Loucy (cell line): ENCODE data around the gene TP53AIP1.
A peak's percentile ranks its signal among the peaks of the same experiment; 100 is the strongest.

Experiments
- H2AFZ ChIP-seq: fragments of 200-600 bp; sonication (generic); 2 replicates; pipeline ENCODE4 v1.6.0; 2016; ENCODE audit warnings: antibody characterized with exemption, mild to moderate bottlenecking, low read length, moderate library complexity
- H3F3A ChIP-seq: fragments of 200-600 bp; 2 replicates; pipeline ENCODE4 v1.6.0; 2016; ENCODE audit warnings: antibody characterized with exemption, low read depth, mild to moderate bottlenecking
- H3K27me3 ChIP-seq: fragments of 200-600 bp; sonication (generic); 2 replicates; pipeline ENCODE4 v1.6.1; 2014; ENCODE audit warnings: low read length, mild to moderate bottlenecking; ENCODE audit not compliant: insufficient read depth, poor library complexity, severe bottlenecking
- H3K36me3 ChIP-seq: fragments of 200-600 bp; sonication (generic); 2 replicates; pipeline ENCODE4 v1.6.1; 2016; ENCODE audit warnings: low read length; ENCODE audit not compliant: insufficient read depth
- H3K4me1 ChIP-seq: fragments of 200-600 bp; sonication (generic); 2 replicates; pipeline ENCODE4 v1.5.1; 2014; ENCODE audit warnings: low read length, mild to moderate bottlenecking; ENCODE audit not compliant: insufficient read depth, poor library complexity, severe bottlenecking
- H3K4me2 ChIP-seq: fragments of 200-600 bp; sonication (generic); 2 replicates; pipeline ENCODE4 v1.6.0; 2014; ENCODE audit warnings: antibody characterized with exemption, low read length, low read depth, mild to moderate bottlenecking; ENCODE audit not compliant: poor library complexity, severe bottlenecking
- H3K4me3 ChIP-seq: fragments of 200-600 bp; sonication (generic); 2 replicates; pipeline ENCODE4 v1.5.1; 2014; ENCODE audit warnings: low read length, mild to moderate bottlenecking, mixed read lengths; ENCODE audit not compliant: poor library complexity, severe bottlenecking
- H3K79me2 ChIP-seq: fragments of 200-600 bp; sonication (generic); 2 replicates; pipeline ENCODE4 v1.6.1; 2014; ENCODE audit warnings: low read length; ENCODE audit not compliant: insufficient read depth
- H3K9ac ChIP-seq: fragments of 200-600 bp; sonication (generic); 2 replicates; pipeline ENCODE4 v1.6.0; 2014; ENCODE audit warnings: mild to moderate bottlenecking, low read depth, low read length, moderate library complexity; ENCODE audit not compliant: poor library complexity, severe bottlenecking
- H3K9me2 ChIP-seq: fragments of 200-600 bp; sonication (generic); replicated peaks from 2 replicates; pipeline ENCODE4 v1.6.1; 2016; ENCODE audit warnings: low read depth, low read length, mixed read lengths
- H3K9me3 ChIP-seq: fragments of 200-600 bp; sonication (generic); 2 replicates; pipeline ENCODE4 v1.6.1; 2014; ENCODE audit warnings: mild to moderate bottlenecking, antibody characterized with exemption, low read length, low read depth; ENCODE audit not compliant: insufficient read depth
- H4K20me1 ChIP-seq: fragments of 200-600 bp; sonication (generic); 2 replicates; pipeline ENCODE4 v1.6.0; 2014; ENCODE audit warnings: antibody characterized with exemption, low read length, mild to moderate bottlenecking; ENCODE audit not compliant: insufficient read depth, poor library complexity, severe bottlenecking
- EZH2phosphoT487 ChIP-seq: fragments of 200-600 bp; IDR thresholded peaks from 2 replicates; pipeline ENCODE4 v1.6.1; 2018; ENCODE audit warnings: antibody characterized with exemption, mild to moderate bottlenecking, moderate library complexity, borderline replicate concordance
- TF ChIP-seq, protein P1 (sequence below): fragments of 200-600 bp; sonication (generic); conservative IDR thresholded peaks from 2 replicates; pipeline ENCODE4 v1.5.1; 2014; ENCODE audit warnings: mild to moderate bottlenecking, antibody characterized with exemption, low read length

TP53AIP1 gene

DNA sequence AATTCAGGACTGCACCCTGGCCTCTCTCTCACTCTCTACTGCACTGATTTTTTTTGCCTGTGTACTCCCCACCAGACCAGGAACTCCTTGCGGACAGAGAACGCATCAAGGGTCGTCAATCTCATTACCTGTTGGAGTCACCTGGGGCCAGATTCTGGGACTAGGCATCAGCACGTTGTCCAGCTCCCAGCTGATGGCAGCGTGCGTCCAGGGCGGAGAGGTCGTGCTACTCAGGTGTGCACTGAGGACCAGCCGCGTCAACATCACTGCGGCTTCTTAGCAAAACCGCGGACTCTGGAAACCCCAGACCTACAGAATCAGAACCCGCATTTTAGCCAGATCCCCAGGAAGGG lies 38.4 kb downstream of the TP53AIP1 start:
- Histone ChIP-seq H3K4me3 (peak overlapping the region; percentile 87), H3K36me3 (no peaks in the 10 kb centered on the region), H3K79me2 (peaks cover 4% of the 10 kb centered on the region; the same call in 1 of the 2 replicates), H4K20me1 (no peaks in the 10 kb centered on the region), H3K9me3 (no peaks in the 10 kb centered on the region), H3F3A (no peaks in the 10 kb centered on the region), H3K9ac (peak overlapping the region; percentile 81), H3K9me2 (no peaks in the 10 kb centered on the region), H3K27me3 (no peaks in the 10 kb centered on the region), H2AFZ (no peak overlapping the region), H3K4me1 (peaks cover 31% of the 10 kb centered on the region), H3K4me2 (peak overlapping the region; percentile 77)
- no peak for TF ChIP-seq EZH2phosphoT487
- TF ChIP-seq, protein P1, sequence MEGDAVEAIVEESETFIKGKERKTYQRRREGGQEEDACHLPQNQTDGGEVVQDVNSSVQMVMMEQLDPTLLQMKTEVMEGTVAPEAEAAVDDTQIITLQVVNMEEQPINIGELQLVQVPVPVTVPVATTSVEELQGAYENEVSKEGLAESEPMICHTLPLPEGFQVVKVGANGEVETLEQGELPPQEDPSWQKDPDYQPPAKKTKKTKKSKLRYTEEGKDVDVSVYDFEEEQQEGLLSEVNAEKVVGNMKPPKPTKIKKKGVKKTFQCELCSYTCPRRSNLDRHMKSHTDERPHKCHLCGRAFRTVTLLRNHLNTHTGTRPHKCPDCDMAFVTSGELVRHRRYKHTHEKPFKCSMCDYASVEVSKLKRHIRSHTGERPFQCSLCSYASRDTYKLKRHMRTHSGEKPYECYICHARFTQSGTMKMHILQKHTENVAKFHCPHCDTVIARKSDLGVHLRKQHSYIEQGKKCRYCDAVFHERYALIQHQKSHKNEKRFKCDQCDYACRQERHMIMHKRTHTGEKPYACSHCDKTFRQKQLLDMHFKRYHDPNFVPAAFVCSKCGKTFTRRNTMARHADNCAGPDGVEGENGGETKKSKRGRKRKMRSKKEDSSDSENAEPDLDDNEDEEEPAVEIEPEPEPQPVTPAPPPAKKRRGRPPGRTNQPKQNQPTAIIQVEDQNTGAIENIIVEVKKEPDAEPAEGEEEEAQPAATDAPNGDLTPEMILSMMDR: no peak

DNA sequence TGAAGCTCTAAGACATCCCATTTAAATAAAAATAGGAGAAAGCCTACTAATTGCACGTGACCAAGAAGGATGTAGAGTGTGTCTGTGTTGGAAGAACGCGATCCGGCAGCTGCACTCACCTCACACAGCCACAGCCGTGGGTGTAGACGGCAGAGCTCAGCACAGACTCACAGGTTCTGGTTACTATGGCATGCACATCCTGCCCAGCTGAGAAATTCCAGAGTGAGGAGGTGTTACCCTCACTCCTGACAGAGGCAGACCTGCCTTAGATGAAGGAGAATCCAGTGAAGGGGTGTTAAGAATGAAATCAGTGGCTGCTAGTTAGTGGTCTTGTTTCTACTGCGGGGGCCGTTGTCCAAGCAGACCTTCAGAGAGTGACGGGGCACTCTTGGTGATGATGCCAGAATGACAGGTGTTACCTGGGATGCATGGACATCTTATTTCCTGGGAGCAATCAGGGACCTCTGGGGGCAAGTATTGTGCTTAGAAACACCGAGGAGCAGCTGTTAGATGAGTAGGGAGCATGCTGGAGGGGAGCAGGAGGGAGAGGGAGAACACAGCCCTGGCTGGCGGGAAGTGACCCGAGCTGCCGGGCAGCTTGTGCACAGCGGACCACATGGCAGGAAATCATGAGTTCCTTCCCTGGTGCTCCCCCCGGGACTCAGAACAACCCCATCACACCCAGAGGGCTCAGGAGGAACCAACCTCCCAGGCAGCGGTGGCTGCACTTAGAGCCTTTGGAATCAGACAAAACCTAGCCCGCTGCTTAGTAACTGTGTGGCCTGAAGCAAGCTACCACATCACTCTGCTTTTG lies 39.2 kb downstream of the TP53AIP1 start:
- peak overlapping the region; percentile 77 for H3K4me2 ChIP-seq

DNA sequence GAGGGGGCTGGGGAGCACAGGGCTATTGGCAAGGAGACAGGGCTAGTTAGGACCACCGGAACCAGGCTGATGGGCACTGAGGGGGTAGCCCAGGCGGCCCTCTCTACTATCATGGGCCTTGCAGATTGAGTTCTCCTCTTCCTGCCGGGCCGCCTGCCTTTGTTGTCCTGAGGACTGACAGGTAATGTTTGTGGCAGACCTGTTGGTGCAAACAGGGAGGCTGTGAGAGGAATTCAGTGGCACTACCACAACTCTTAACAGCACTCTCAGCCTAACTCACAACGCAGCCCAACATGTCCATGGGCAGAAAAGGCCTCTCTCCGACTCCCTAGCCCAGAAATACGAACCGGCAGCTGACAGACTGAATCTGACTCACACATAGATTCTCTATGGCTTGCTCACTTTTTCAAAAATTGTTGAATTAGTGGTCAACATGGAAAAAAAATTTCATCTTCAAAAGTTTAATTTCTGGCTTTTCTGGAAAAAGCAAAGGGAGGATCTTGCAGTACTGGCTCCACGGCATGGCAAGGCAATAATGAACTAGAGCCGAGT lies 40.1 kb downstream of the TP53AIP1 start:
- TF ChIP-seq, protein P1: no peak
- TF ChIP-seq EZH2phosphoT487: no peak
- Histone ChIP-seq H2AFZ (no peak overlapping the region), H3K79me2 (peaks cover 4% of the 10 kb centered on the region; the same call in 1 of the 2 replicates), H3K9ac (no peak overlapping the region), H3K27me3 (no peaks in the 10 kb centered on the region), H3K36me3 (no peaks in the 10 kb centered on the region), H3K4me2 (no peak overlapping the region), H3K4me3 (no peak overlapping the region), H3K4me1 (peaks cover 25% of the 10 kb centered on the region), H3K9me3 (no peaks in the 10 kb centered on the region), H3F3A (no peaks in the 10 kb centered on the region), H3K9me2 (no peaks in the 10 kb centered on the region), H4K20me1 (no peaks in the 10 kb centered on the region)

More for the DNA sequence above, 39.2 kb downstream of the TP53AIP1 start:
- TF ChIP-seq, protein P1: no peak
- no peak for TF ChIP-seq EZH2phosphoT487
- Histone ChIP-seq H3K27me3 (no peaks in the 10 kb centered on the region), H4K20me1 (no peaks in the 10 kb centered on the region), H3K36me3 (no peaks in the 10 kb centered on the region), H3K9me2 (no peaks in the 10 kb centered on the region), H3K4me1 (peaks cover 27% of the 10 kb centered on the region), H3F3A (no peaks in the 10 kb centered on the region), H3K4me3 (peak overlapping the region; percentile 87), H2AFZ (no peak overlapping the region), H3K9ac (peak overlapping the region; percentile 81), H3K79me2 (peaks cover 4% of the 10 kb centered on the region; the same call in 1 of the 2 replicates), H3K9me3 (no peaks in the 10 kb centered on the region)
